Lung microvascular endothelial cell (primary cell): ENCODE data around the gene NPC1L1. TPM values are rescaled to one million over a fixed set of nuclear protein-coding genes. Genes with fewer than 3 reads are reported as not detected.

Experiments
- DNase-seq, 2 donors: peaks; one replicate each; pipeline versions ENCODE4 v3.0.0 to v3.0.0-alpha.2; 2010; ENCODE audit warnings: low read depth in 2 of 2
- total RNA-seq: library from RNA; depleted of rRNA; stranded (reverse); fragments of >200 nt; gene quantifications from 2 replicates; pipeline ENCODE4 v1.2.1, GENCODE V29; 2014

The NPC1L1 gene
- total RNA-seq, 1 donor from 2014 or later: not detected

DNA sequence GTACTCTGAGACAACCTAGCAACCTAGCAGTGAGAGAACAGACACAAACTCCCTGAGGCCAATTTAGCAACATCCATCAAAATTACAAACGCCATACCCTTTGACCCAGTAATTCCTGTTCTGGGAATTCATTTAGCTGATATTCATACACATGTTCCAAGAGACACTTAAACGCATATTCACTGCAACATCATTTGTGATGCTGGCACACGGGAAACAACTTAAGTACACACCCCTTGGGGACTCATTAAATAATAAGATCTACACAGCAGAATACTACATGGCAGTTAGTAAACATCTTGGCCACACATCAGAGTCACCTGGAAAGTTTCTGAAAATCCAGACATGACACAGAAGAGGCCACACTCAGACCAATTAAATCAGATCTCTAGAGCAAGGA is 68.3 kb downstream of the NPC1L1 start:
- DNase-seq: peak; percentile 30 to 49

DNA sequence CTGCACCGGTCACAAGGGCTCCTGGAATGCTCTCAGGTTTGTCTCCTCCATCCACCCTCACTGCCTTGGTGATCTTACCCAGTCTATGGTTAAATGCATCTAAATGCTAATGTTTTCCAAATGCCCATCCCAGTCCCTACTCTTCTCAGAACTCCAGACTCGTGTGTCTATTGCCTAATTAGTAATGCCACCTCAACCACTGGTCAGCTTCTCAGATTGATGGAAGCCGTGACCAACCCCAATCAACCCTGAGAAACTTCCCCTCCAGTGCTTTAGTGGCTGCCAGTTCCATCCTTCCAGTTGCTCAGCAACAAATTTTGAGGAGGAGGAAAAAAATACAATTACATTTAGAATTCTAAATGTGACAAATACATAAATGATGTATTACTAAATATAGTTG is 69.3 kb downstream of the NPC1L1 start:
- DNase-seq: no peak

DNA sequence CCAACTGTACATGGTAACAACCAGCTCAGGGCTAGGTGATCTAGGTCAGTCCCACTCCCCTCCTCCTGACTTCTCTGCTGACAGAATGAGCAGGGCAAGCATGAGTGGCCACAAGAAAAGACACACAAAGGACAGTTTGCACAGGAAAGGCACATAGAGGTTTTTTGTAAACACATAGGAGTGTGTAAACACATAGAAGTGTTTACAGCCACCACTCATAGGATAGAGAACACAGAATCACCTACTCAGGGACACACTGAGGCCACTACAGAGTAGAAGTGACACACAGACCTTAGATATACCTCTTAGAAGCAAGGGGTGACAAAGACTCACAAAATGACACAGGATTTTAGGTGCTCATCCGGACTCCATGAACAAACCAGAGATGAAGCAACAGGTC is 69.7 kb downstream of the NPC1L1 start:
- no peak for DNase-seq

- no peak for DNase-seq
Observed at GRCh38 chr7:44470628-44471245, 70.4 kb downstream of the NPC1L1 start.

DNA sequence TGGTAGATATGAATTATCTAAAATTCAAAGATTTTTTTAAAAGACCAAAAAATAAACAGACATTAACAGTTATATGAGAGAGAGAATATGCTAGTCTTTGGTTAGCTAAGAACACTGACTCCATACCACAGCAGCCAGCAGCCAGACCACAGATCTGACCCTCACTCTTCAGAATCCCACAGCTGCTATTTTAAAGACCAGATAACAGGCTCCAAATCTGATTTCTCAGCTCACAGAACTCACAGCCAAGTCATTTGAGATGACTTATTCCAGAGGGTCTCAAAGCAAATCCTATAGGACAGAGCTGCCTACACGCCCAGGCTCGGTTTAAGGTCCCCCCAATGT is 71.0 kb downstream of the NPC1L1 start:
- no peak for DNase-seq

DNA sequence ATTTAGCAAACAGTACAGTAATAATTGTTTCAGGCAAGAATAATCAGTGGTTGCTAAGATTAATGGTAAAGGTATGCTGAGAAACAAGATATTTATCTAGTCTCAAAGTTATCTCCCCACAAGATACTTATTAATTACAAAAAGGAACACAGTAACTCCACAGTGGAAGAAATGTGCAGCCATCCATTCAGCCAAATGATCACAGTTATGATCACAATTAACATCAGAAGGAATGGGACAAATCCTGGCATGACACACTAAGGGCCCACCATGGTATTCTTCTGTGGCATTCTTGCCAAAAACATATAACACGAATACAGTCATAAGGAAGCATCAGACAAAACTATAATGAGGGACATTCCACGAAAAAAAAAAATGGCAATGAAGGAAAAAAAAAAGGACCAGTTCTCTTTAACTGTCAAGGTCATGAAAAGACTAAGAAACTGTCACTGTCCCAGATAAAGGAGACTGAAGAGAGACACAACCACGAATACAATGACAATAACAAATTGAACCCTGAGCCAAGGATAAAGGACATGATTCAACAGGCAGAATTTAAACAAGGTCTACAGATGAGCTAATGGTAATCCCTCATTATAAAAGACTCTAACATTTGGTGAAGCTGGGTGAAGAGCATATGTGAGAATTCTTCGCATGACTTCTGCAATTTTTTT is 71.5 kb downstream of the NPC1L1 start:
- DNase-seq: no peak

DNA sequence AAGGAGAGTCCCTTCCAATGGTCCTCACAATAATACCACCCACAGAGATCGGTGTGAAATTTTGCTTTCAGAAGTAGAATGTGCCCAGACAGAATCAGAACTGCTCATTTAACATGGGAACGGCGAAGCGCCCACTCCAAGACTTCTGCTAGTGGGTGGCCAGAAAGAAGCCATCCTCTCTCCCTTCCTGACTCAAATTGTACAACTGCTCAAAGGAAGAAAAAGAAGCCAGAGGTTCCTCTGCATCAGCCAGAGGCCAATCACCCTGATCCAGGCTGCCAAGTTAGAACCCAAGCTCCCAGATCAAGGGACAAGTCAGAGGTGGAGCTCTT is 73.9 kb downstream of the NPC1L1 start:
- no peak for DNase-seq

DNA sequence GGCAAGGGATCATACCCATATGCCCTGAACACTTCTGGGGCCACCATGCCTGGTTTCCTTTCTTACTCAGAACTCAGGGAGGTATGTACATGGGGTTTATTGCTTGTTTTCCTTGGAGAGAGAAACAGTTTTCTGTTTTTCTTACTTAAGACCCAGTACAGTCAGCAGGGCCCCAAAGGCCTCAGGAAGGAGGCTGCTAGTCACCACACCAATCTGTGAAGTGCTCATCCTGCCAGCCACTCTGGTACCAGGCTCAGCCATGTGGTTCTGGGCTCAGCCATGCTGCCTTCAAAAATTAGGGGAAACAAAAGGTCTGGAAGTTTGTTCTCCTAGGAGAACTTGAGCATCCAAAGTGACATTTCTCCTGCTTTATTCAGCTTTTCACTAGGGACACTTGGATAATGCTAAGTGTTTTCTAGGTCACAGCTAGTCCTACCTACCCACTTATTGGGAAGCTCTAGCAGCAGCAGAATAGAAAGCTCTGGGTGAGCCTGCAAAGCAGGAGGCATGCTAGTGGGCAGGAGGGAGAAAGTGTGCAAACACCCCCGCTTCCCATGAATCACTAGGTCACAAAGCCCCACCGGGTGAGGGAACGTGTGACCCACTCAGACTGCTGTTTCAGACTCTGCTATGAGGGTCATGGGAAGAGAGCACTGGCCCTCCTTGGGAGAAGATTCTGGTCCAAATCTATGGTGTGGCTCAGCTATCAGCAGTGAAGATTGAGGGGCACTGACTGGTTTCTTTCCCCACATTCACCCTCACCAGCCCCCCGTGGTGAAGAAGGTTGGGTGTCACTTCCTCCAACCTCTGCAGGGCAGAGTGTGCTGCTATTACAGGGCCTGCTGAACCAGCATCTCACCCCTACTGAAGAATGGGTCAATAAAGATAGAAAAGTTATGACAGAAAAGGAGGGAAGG is 74.6 kb downstream of the NPC1L1 start:
- DNase-seq: peak in 1 of 2 donors; percentile 58

- no peak for DNase-seq
Observed at GRCh38 chr7:44465490-44465889, 75.6 kb downstream of the NPC1L1 start.

DNA sequence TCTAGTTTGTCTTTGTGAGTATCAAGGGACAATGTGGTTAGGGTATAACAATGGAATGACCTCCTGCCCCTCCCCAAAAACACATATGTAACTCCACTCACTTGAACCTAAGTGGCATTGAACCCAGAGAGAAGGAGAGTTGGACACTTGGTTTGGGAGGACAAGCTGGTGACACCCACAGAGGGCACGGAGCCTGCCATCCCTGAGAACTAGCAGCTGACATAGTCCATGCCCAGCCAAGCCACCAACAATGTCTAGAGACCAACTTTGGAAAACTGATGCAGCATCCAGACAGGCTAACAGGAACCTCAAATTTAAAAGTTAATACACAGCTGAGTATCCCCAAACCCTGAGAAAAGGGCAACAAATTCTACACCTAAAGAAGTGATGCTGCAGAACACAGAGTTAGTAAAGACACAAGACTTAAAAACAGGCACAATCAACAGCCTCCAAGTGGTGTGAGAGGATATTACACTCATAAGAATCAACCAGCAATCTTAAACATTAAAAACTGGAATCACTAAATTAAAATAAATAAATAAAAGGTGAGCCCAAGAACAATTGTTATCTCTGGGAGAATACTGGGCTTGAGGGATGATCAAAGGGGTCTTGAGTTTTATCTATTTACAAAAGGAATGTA is 77.8 kb downstream of the NPC1L1 start:
- DNase-seq: peak in 1 of 2 donors; percentile 30

Other genes with a start within 250 kb of the NPC1L1 start
- under 0.01 and 0.22 TPM in 2 replicates for gene CAMK2B, start 215.7 kb downstream of the NPC1L1 start, total RNA-seq
- gene NUDCD3, start 50.7 kb downstream of the NPC1L1 start, total RNA-seq: 44.5 and 55.6 TPM in 2 replicates
- 37.0 and 40.7 TPM in 2 replicates for gene DDX56, start 32.6 kb upstream of the NPC1L1 start, total RNA-seq
- 50.6 and 77.8 TPM in 2 replicates for gene TMED4, start 40.9 kb upstream of the NPC1L1 start, total RNA-seq
- gene OGDH, start 65.3 kb upstream of the NPC1L1 start, total RNA-seq: 28.1 and 39.9 TPM in 2 replicates
- 4.1 and 7.9 TPM in 2 replicates for gene ZMIZ2, start 207.5 kb upstream of the NPC1L1 start, total RNA-seq